SK-N-SH treated with all-trans-retinoic acid at 6 μM for 48 hours (cell line): ENCODE results near the gene ABHD12B.

Source experiments
- ATAC-seq: fragments of 200-7000 bp; cut with Tn5 transposase; 3 replicates; pipeline ENCODE4 v1.9.1; 2020; ENCODE audit warnings: mild to moderate bottlenecking, moderate library complexity
- ARNTL ChIP-seq: fragments of 450-650 bp; formaldehyde crosslinking; IDR thresholded peaks from 2 replicates; pipeline ENCODE4 v1.5.0; 2020; ENCODE audit warnings: low read depth, mild to moderate bottlenecking, moderate library complexity, borderline replicate concordance
- BACH2 ChIP-seq: fragments of 250-450 bp; sonication (Bioruptor Pico); IDR thresholded peaks from 2 replicates; pipeline ENCODE4 v1.9.0; 2021; ENCODE audit warnings: mild to moderate bottlenecking, borderline replicate concordance
- CREB5 ChIP-seq: fragments of 250-450 bp; sonication (Bioruptor Pico); IDR thresholded peaks from 2 replicates; pipeline ENCODE4 v1.5.1; 2020; ENCODE audit warnings: low read depth, mild to moderate bottlenecking, moderate library complexity
- CSDC2 ChIP-seq: fragments of 250-450 bp; sonication (Bioruptor Pico); IDR thresholded peaks from 2 replicates; pipeline ENCODE4 v1.5.0; 2020; ENCODE audit warnings: mild to moderate bottlenecking, moderate library complexity
- CSRNP3 ChIP-seq: fragments of 250-450 bp; sonication (Bioruptor Pico); IDR thresholded peaks from 2 replicates; pipeline ENCODE4 v1.5.1; 2021; ENCODE audit warnings: mild to moderate bottlenecking, moderate library complexity
- ESRRG ChIP-seq: fragments of 250-450 bp; sonication (Bioruptor Pico); IDR thresholded peaks from 2 replicates; pipeline ENCODE4 v1.6.1; 2021; ENCODE audit warnings: mild to moderate bottlenecking
- GLIS3 ChIP-seq: fragments of 250-450 bp; sonication (Bioruptor Pico); IDR thresholded peaks from 2 replicates; pipeline ENCODE4 v1.5.0; 2020; ENCODE audit warnings: mild to moderate bottlenecking, moderate library complexity
- ISL1 ChIP-seq: fragments of 250-450 bp; sonication (Bioruptor Pico); IDR thresholded peaks from 2 replicates; pipeline ENCODE4 v2.1.2; 2022; ENCODE audit warnings: mild to moderate bottlenecking, moderate library complexity
- PATZ1 ChIP-seq: fragments of 250-450 bp; sonication (Bioruptor Pico); IDR thresholded peaks from 2 replicates; pipeline ENCODE4 v1.8.0; 2020; ENCODE audit warnings: mild to moderate bottlenecking, moderate library complexity, borderline replicate concordance
- POU6F1 ChIP-seq: fragments of 250-450 bp; sonication (Bioruptor Pico); IDR thresholded peaks from 2 replicates; pipeline ENCODE4 v1.8.0; 2021; ENCODE audit warnings: low read depth, mild to moderate bottlenecking, moderate library complexity, borderline replicate concordance
- PPARA ChIP-seq: fragments of 250-450 bp; sonication (Bioruptor Pico); IDR thresholded peaks from 2 replicates; pipeline ENCODE4 v1.5.0; 2020; ENCODE audit warnings: mild to moderate bottlenecking, borderline replicate concordance
- RARB ChIP-seq: fragments of 250-450 bp; sonication (Bioruptor Pico); IDR thresholded peaks from 2 replicates; pipeline ENCODE4 v1.8.0; 2021; ENCODE audit warnings: mild to moderate bottlenecking, moderate library complexity
- SNAI2 ChIP-seq: fragments of 250-450 bp; sonication (Bioruptor Pico); IDR thresholded peaks from 2 replicates; pipeline ENCODE4 v1.5.0; 2020; ENCODE audit warnings: mild to moderate bottlenecking, moderate library complexity
- TCF4 ChIP-seq: fragments of 250-450 bp; sonication (Bioruptor Pico); IDR thresholded peaks from 2 replicates; pipeline ENCODE4 v1.8.0; 2021; ENCODE audit warnings: mild to moderate bottlenecking, moderate library complexity, borderline replicate concordance
- TSHZ2 ChIP-seq: fragments of 250-450 bp; sonication (Bioruptor Pico); IDR thresholded peaks from 2 replicates; pipeline ENCODE4 v1.5.0; 2020; ENCODE audit warnings: mild to moderate bottlenecking, moderate library complexity
- ZC3H10 ChIP-seq: fragments of 250-450 bp; sonication (Bioruptor Pico); IDR thresholded peaks from 2 replicates; pipeline ENCODE4 v1.5.1; 2021; ENCODE audit warnings: mild to moderate bottlenecking, moderate library complexity
- ZFP3 ChIP-seq: fragments of 250-450 bp; sonication (Bioruptor Pico); IDR thresholded peaks from 2 replicates; pipeline ENCODE4 v1.5.0; 2020; ENCODE audit warnings: mild to moderate bottlenecking, moderate library complexity
- ZFP30 ChIP-seq: fragments of 450-650 bp; formaldehyde crosslinking; IDR thresholded peaks from 2 replicates; pipeline ENCODE4 v1.5.0; 2022; ENCODE audit warnings: mild to moderate bottlenecking, moderate library complexity
- ZNF565 ChIP-seq: fragments of 450-650 bp; formaldehyde crosslinking; conservative IDR thresholded peaks from 2 replicates; pipeline ENCODE4 v1.5.0; 2020; ENCODE audit warnings: low read depth, mild to moderate bottlenecking, moderate library complexity
- ZNF70 ChIP-seq: fragments of 450-650 bp; formaldehyde crosslinking; IDR thresholded peaks from 2 replicates; pipeline ENCODE4 v1.5.0; 2020; ENCODE audit warnings: mild to moderate bottlenecking, moderate library complexity
- ZNF8 ChIP-seq: fragments of 450-650 bp; formaldehyde crosslinking; IDR thresholded peaks from 2 replicates; pipeline ENCODE4 v1.5.0; 2020; ENCODE audit warnings: mild to moderate bottlenecking, moderate library complexity

Gene ABHD12B

GRCh38 chr14:50932156-50932555, 60.3 kb downstream of the ABHD12B start:
- TF ChIP-seq ZNF565 (no peak), ZNF70 (CRISPR knock-in tag) (no peak), SNAI2 (no peak), ZFP3 (CRISPR knock-in tag) (no peak), POU6F1 (CRISPR knock-in tag) (no peak), TSHZ2 (CRISPR knock-in tag) (no peak), PATZ1 (CRISPR knock-in tag) (no peak), TCF4 (CRISPR knock-in tag) (no peak), ZFP30 (CRISPR knock-in tag) (no peak), CSRNP3 (no peak), ZNF8 (CRISPR knock-in tag) (no peak), ARNTL (CRISPR knock-in tag) (no peak), RARB (CRISPR knock-in tag) (no peak), CSDC2 (CRISPR knock-in tag) (no peak), ZC3H10 (CRISPR knock-in tag) (no peak), BACH2 (no peak), GLIS3 (CRISPR knock-in tag) (no peak), CREB5 (no peak), ESRRG (CRISPR knock-in tag) (no peak)
- ATAC-seq, result no peak

- ATAC-seq, result 0 out of 3 replicates have a peak, but pooled peaks have one; percentile 24
- no peak for TF ChIP-seq ISL1
- TF ChIP-seq ZFP3 (CRISPR knock-in tag), result no peak
- no peak for TF ChIP-seq PPARA (CRISPR knock-in tag)
- TF ChIP-seq BACH2, result no peak
- TF ChIP-seq SNAI2, result no peak
- no peak for TF ChIP-seq CSRNP3
- TF ChIP-seq ARNTL (CRISPR knock-in tag), result no peak
- TF ChIP-seq, all 23 proteins: peak for 0
Observed at GRCh38 chr14:50932592-50933495, 61.0 kb downstream of the ABHD12B start.
